ENCODE data around the gene GLI3. TPM values are rescaled to one million over a fixed set of nuclear protein-coding genes. Genes with fewer than 3 reads are reported as not detected.

GLI3 gene
- total and polyA plus RNA-seq, 2 of the 8 experiments (the other 6 are each of a cell fraction or from before 2014, with no cell fraction given), result 8.0 to 31.1 TPM

GRCh38 chr7:42016517-42016916 lies 220.5 kb downstream of the GLI3 start:
- H2BK5ac ChIP-seq (ENCODE audit: low read depth, low read length), result no peak overlapping the region
- WGBS, 2 experiments (ENCODE audit: extremely low coverage in 1 of 2, insufficient coverage in 1 of 2, insufficient read length in 1 of 2, insufficient replicate concordance in 2 of 2, low coverage in 1 of 2, low lambda C conversion rate in 2 of 2, missing lambda C conversion rate in 1 of 2), result 93% methylated on average over 3 of the region's 3 CpGs; no CpG with 5 or more reads in 1 of the 2 experiments
- H4K5ac ChIP-seq (ENCODE audit: insufficient read length, low read depth, low read length), result no peak overlapping the region
- no peak overlapping the region for H4K91ac ChIP-seq (replicated peaks; ENCODE audit: insufficient read length, low read length)
- H3K14ac ChIP-seq (ENCODE audit: insufficient read length), result no peak overlapping the region
- no peak overlapping the region for H2BK12ac ChIP-seq (ENCODE audit: low read depth, low read length)
- peaks cover 0 to 7% (median 0%) of the 10 kb centered on the region in 4 experiments; a peak in 3 of 8 replicates for H3K36me3 ChIP-seq (ENCODE audit: control insufficient read depth in 2 of 4, insufficient read depth in 4 of 4, low read length in 3 of 4)
- H4K20me1 ChIP-seq (replicated peaks in 1 of 2; ENCODE audit: control insufficient read depth in 1 of 2, insufficient read depth in 2 of 2, low read length in 2 of 2), result no peaks in the 10 kb centered on the region
- H3K4me2 ChIP-seq (ENCODE audit: insufficient read depth in 1 of 2, low read depth in 2 of 2, low read length in 2 of 2), result no peak overlapping the region
- no peak overlapping the region for H2BK120ac ChIP-seq (replicated peaks; ENCODE audit: low read depth, low read length)
- CTCF ChIA-PET (ENCODE audit: partially characterized antibody), result interaction anchor here (0.8 to 1.5 kb wide), 4 partner anchors 10 to 108 kb away, joined by 3 to 7 read pairs (median 4); no protein-coding TSS in a partner anchor
- no peak overlapping the region for H3K4ac ChIP-seq (replicated peaks; ENCODE audit: insufficient read length, low read depth, low read length)
- H3K4me1 ChIP-seq (replicated peaks in 1 of 4; ENCODE audit: control insufficient read depth in 3 of 4, insufficient read depth in 4 of 4, low read length in 3 of 4), result peaks cover 0 to 4% (median 0%) of the 10 kb centered on the region in 4 experiments; a peak in 2 of 7 replicates
- H3K23me2 ChIP-seq (ENCODE audit: low read depth, low read length), result no peaks in the 10 kb centered on the region
- no peak overlapping the region for H3K27ac ChIP-seq (ENCODE audit: low read depth, low read length)
- no peak overlapping the region for H3K9ac ChIP-seq (replicated peaks in 1 of 4; ENCODE audit: extremely low read depth in 1 of 4, low read depth in 3 of 4, low read length in 3 of 4)
- no peaks in the 10 kb centered on the region for H3K79me2 ChIP-seq (ENCODE audit: control insufficient read depth in 1 of 2, insufficient read depth in 2 of 2, low read length in 2 of 2)
- H3K18ac ChIP-seq (ENCODE audit: extremely low read depth, low read length), result no peak overlapping the region
- H3K27me3 ChIP-seq (replicated peaks in 1 of 4; ENCODE audit: control insufficient read depth in 3 of 4, extremely low read depth in 1 of 4, insufficient read depth in 3 of 4, low read length in 3 of 4), result no peaks in the 10 kb centered on the region
- no peak overlapping the region for H2AFZ ChIP-seq (ENCODE audit: low read length)
- no peak overlapping the region for H2BK20ac ChIP-seq (ENCODE audit: low read length)
- POLR2A ChIA-PET (ENCODE audit: partially characterized antibody), result no interaction called here
- no peaks in the 10 kb centered on the region for H3K79me1 ChIP-seq (ENCODE audit: low read depth, low read length)
- no peak for FAIRE-seq
- H3K4me3 ChIP-seq (ENCODE audit: extremely low read depth in 1 of 4, insufficient read depth in 2 of 4, low read depth in 3 of 4, low read length in 4 of 4), result no peak overlapping the region
- H2AK5ac ChIP-seq (ENCODE audit: low read depth, low read length), result no peak overlapping the region
- H4K8ac ChIP-seq (ENCODE audit: extremely low read depth, insufficient read depth, low read length), result no peak overlapping the region
- H3K9me3 ChIP-seq (ENCODE audit: insufficient read depth in 2 of 2, low read depth in 1 of 2, low read length in 1 of 2), result peaks cover 0 to 3% of the 10 kb centered on the region in 2 experiments; a peak in 2 of 4 replicates
- no peak for DNase-seq (ENCODE audit: low read depth in 1 of 2, low spot score in 2 of 2)
- no peak for TF ChIP-seq E2F6 (IDR thresholded peaks at IDR 0.05)
- TF ChIP-seq POLR2A (IDR thresholded peaks at IDR 0.05; ENCODE audit: control extremely low read depth in 1 of 2, low read depth in 2 of 2, low read length in 2 of 2), result no peak
- TF ChIP-seq PHF8 (conservative IDR thresholded peaks at IDR 0.05; ENCODE audit: low read depth, low read length), result no peak
- TF ChIP-seq YY1 (IDR thresholded peaks at IDR 0.05; ENCODE audit: low read depth, low read length), result no peak
- H3K23ac ChIP-seq (ENCODE audit: insufficient read length), result no peak overlapping the region
- H2BK15ac ChIP-seq (ENCODE audit: low read length), result no peak overlapping the region
- H3K56ac ChIP-seq (replicated peaks; ENCODE audit: insufficient read length, low read depth, low read length), result no peak overlapping the region
